Omental fat pad (tissue), 4 donors: ENCODE measurements around the gene GNAT2. TPM values are rescaled to one million over a fixed set of nuclear protein-coding genes. Genes with fewer than 3 reads are reported as not detected.

Experiments
- ATAC-seq: fragments of 150-250 bp; one replicate; pipeline ENCODE4 v1.9.1; 2016; ENCODE audit warnings: mild to moderate bottlenecking, moderate library complexity; ENCODE audit not compliant: low FRiP score
- DNase-seq: peaks from one replicate; pipeline ENCODE4 v3.0.0-alpha.2; 2019; ENCODE audit warnings: low spot score
- total RNA-seq, 4 donors: library from RNA; depleted of rRNA; stranded (reverse); fragments of >200 nt; gene quantifications; one replicate each; pipeline ENCODE4 v1.1.0, GENCODE V29; 2016
- TF ChIP-seq, protein P1 (sequence below), 3 donors: fragments of 450-650 bp; IDR thresholded peaks; one replicate each; pipeline ENCODE4 v1.5.1; 2016 to 2017; ENCODE audit warnings: antibody characterized with exemption in 3 of 3, mild to moderate bottlenecking in 3 of 3, moderate library complexity in 2 of 3

GNAT2 gene
- total RNA-seq, 4 donors from 2014 or later, result not detected

DNA sequence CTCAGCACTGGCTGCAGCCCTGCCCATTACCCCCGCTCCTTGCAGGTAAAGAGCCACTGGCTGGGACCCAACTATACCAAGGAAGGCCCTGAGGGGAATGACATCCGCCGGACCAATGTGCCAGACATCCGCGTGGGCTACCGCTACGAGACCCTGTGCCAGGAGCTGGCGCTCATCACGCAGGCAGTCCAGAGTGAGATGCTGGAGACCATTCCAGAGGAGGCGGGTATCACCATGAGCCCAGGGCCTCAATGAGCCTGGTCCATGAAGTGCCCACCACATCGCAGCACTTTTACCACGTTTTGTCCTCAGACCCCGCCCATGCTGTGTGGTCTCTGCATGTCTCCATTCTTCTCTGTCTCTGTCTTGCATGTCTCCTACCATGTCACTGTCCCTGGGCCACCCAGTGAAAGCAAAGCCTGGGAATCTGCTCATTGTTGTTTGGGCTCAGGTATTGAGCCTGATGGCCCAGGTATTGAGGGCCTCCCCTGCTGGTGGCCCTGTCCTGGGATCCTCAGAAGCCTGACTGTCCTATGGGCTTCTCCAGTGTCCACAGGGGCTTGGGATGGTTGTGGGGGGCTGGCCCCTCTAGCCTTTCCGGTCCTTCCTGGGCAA, 11.6 kb upstream of the GNAT2 start:
- TF ChIP-seq, protein P1, sequence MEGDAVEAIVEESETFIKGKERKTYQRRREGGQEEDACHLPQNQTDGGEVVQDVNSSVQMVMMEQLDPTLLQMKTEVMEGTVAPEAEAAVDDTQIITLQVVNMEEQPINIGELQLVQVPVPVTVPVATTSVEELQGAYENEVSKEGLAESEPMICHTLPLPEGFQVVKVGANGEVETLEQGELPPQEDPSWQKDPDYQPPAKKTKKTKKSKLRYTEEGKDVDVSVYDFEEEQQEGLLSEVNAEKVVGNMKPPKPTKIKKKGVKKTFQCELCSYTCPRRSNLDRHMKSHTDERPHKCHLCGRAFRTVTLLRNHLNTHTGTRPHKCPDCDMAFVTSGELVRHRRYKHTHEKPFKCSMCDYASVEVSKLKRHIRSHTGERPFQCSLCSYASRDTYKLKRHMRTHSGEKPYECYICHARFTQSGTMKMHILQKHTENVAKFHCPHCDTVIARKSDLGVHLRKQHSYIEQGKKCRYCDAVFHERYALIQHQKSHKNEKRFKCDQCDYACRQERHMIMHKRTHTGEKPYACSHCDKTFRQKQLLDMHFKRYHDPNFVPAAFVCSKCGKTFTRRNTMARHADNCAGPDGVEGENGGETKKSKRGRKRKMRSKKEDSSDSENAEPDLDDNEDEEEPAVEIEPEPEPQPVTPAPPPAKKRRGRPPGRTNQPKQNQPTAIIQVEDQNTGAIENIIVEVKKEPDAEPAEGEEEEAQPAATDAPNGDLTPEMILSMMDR (IDR thresholded peaks at IDR 0.05), result no peak
- no peak for DNase-seq
- ATAC-seq, result no peak

DNA sequence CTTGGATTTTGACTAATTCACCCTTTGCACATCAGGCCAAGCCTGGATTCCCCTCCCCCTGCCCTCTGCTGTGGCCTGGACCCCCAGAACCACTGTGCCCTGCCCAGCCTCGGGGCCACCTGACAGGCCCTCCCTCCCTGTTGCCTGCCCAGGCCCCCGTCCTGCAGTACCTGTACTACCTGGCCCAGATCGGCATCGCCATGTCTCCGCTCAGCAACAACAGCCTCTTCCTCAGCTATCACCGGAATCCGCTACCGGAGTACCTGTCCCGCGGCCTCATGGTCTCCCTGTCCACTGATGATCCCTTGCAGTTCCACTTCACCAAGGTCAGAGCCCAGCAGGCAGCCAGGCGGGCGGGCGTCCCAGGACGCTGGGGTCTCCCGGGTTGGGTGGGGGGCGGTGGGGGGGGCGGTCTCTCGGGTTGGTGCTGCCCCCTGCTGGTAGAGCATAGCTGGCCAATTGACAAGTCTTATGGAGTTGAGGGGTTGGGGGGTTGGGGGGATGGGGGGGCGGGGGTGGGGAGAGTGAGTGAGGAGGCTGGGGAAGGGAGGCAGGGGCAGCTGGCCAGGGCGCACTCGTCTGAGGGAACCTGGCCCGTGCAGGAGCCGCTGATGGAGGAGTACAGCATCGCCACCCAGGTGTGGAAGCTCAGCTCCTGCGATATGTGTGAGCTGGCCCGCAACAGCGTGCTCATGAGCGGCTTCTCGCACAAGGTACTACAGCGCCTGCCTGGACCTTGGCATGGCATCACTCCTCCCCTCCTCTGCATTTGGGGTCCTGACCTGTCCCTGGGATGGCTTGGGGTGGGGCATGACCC, 10.9 kb upstream of the GNAT2 start:
- DNase-seq (no peak), ATAC-seq (no peak)
- TF ChIP-seq, protein P1 (IDR thresholded peaks at IDR 0.05), result no peak

DNA sequence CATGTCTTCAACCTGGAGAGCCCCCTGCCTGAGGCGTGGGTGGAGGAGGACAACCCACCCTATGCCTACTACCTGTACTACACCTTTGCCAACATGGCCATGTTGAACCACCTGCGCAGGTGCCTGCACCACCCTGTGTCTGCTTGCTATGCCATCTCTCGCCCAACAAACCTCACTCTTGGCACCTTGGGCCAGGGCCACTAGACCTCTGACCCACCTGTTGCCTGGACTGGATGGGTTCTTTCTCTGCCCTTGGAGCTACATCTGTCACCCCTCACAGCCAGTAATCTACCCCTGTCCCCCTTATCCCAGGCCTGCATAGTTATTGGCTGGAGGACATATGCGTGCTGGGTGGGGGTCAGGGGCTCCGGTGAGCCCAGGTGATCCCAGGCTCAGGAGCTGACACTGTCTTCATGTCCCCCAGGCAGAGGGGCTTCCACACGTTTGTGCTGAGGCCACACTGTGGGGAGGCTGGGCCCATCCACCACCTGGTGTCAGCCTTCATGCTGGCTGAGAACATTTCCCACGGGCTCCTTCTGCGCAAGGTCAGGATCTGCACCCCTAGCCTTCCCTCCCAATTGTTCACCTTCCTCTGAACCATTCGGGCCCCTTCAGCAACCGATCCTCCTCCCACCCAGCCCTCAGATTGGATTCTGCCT, 10.1 kb upstream of the GNAT2 start:
- no peak for DNase-seq
- TF ChIP-seq, protein P1 (IDR thresholded peaks at IDR 0.05), result no peak
- no peak for ATAC-seq

- DNase-seq, result no peak
- ATAC-seq, result peak; percentile 25
- TF ChIP-seq, protein P1 (IDR thresholded peaks at IDR 0.05), result no peak
Measured at GRCh38 chr1:109628540-109629321, 9.3 kb upstream of the GNAT2 start.

GRCh38 chr1:109627692-109628399, 8.4 kb upstream of the GNAT2 start:
- TF ChIP-seq, protein P1 (IDR thresholded peaks at IDR 0.05), result no peak
- DNase-seq, result no peak
- ATAC-seq, result no peak

DNA sequence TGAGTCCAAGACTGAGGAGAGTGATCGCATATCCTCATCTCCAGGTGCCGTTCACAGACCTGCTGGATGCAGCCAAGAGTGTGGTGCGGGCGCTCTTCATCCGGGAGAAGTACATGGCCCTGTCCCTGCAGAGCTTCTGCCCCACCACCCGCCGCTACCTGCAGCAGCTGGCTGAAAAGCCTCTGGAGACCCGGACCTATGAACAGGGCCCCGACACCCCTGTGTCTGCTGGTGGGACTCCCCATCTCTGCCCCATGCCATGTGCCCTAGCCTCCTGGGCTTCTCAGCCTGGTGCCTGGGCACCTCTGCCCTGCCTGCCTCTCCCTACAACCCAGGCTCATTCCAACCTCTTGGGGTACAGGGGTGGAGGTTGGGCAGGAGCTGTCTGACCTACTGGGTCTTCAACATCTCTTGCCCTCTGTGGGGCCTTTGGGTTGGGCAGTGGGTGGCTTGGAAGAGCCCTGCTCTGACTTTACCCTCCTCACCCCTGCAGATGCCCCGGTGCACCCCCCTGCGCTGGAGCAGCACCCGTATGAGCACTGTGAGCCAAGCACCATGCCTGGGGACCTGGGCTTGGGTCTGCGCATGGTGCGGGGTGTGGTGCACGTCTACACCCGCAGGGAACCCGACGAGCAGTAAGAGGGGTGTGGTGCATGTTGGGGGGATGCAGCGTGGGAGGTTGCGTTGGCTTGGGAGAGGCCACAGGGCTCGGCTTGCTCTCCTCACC, 7.4 kb upstream of the GNAT2 start:
- TF ChIP-seq, protein P1 (IDR thresholded peaks at IDR 0.05), result no peak
- ATAC-seq (no peak), DNase-seq (no peak)
